Neural progenitor cell (in vitro differentiated cells): Measurements from ENCODE around the gene EMILIN2.

ENCODE experiments used
- CTCF ChIP-seq: fragments of 200-600 bp; sonication (generic); IDR thresholded peaks from 2 replicates; pipeline ENCODE4 v1.5.1; 2017; ENCODE audit warnings: antibody characterized with exemption, mild to moderate bottlenecking
- EZH2 ChIP-seq: fragments of 200-600 bp; sonication (generic); IDR thresholded peaks from 2 replicates; pipeline ENCODE4 v1.6.1; 2017; ENCODE audit warnings: antibody characterized with exemption, mild to moderate bottlenecking, moderate library complexity

DNA sequence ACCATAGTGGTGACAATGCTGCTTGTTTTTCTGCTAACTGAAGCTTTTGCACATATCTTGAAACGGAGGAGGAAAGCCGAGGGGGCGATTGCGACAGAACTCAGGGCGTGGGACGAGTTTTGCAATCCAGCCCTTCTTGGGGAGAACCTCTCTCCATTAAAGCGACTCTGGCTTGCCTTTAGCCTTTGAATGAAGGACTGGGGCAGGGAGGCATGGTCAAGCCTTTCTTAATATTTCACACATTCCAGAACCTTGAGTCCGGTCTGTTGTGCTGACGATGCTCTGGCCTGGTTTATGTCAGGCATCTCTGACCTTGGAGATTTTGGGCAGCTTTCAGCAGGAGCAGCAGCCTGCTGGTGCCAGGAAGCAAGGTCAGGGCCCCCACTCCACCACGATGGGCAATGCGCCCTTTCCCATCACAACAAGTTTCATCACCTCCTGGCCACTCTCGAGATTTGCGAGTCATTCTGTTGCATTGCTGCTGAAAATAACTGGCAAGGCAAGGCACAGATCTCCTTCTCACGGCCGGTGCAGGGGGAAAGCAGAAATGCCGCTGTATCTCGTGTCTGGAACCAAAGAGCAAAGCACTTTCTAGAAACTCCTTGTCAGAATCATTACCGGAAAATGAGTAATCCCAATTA, 10.8 kb downstream of the EMILIN2 start:
- TF ChIP-seq CTCF, result no peak
- no peak for TF ChIP-seq EZH2
